CD4-positive, alpha-beta T cell treated with Interleukin-4 for 1 hour (primary cell): ENCODE results near the gene PPEF1.

Source experiments
- DNase-seq, 2 donors: peaks; one replicate each; pipeline ENCODE4 v3.0.0-alpha.2; 2020 to 2022

Gene PPEF1, protein sequence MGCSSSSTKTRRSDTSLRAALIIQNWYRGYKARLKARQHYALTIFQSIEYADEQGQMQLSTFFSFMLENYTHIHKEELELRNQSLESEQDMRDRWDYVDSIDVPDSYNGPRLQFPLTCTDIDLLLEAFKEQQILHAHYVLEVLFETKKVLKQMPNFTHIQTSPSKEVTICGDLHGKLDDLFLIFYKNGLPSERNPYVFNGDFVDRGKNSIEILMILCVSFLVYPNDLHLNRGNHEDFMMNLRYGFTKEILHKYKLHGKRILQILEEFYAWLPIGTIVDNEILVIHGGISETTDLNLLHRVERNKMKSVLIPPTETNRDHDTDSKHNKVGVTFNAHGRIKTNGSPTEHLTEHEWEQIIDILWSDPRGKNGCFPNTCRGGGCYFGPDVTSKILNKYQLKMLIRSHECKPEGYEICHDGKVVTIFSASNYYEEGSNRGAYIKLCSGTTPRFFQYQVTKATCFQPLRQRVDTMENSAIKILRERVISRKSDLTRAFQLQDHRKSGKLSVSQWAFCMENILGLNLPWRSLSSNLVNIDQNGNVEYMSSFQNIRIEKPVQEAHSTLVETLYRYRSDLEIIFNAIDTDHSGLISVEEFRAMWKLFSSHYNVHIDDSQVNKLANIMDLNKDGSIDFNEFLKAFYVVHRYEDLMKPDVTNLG

GRCh38 chrX:18707426-18708049, at the start of gene PPEF1:
TSS of gene PPEF1 (plus strand) at chrX:18707645. CDS start at chrX:18707781, 136 bp downstream.
- DNase-seq = no peak

- DNase-seq = no peak
Observed at GRCh38 chrX:18661273-18661672, 46.2 kb upstream of the PPEF1 start.

GRCh38 chrX:18664947-18665346, 42.5 kb upstream of the PPEF1 start:
- no peak for DNase-seq

DNA sequence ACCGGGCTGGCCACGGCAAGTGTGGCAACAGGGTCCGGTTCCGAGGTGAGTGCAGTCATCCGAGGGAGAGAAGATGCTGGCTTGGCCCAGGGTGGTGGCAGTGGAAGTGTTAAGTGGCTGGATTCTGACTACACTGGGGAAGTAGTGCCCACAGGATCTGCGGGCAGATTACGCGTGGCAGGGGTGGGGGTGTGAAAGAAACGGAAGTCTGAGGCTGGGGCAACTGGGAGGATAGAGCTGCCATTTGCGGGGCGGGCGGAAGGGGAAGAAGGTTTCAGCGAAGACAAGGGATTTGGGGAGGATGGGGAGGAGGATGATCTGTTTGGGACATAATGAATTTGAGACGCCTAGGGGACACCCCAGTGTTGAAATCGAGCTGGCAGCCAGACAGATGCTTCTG, 40.8 kb upstream of the PPEF1 start:
- peak in 1 of 2 donors; percentile 31 for DNase-seq

GRCh38 chrX:18668071-18668835, 39.2 kb upstream of the PPEF1 start:
- no peak for DNase-seq

- DNase-seq = no peak
Observed at GRCh38 chrX:18672008-18672407, 35.4 kb upstream of the PPEF1 start, which contains the start of gene RS1. TSS of gene RS1 (minus strand) at chrX:18672108. CDS start at chrX:18672068, 40 bp downstream.

- no peak for DNase-seq
Observed at GRCh38 chrX:18674417-18674787, 33.0 kb upstream of the PPEF1 start.

DNA sequence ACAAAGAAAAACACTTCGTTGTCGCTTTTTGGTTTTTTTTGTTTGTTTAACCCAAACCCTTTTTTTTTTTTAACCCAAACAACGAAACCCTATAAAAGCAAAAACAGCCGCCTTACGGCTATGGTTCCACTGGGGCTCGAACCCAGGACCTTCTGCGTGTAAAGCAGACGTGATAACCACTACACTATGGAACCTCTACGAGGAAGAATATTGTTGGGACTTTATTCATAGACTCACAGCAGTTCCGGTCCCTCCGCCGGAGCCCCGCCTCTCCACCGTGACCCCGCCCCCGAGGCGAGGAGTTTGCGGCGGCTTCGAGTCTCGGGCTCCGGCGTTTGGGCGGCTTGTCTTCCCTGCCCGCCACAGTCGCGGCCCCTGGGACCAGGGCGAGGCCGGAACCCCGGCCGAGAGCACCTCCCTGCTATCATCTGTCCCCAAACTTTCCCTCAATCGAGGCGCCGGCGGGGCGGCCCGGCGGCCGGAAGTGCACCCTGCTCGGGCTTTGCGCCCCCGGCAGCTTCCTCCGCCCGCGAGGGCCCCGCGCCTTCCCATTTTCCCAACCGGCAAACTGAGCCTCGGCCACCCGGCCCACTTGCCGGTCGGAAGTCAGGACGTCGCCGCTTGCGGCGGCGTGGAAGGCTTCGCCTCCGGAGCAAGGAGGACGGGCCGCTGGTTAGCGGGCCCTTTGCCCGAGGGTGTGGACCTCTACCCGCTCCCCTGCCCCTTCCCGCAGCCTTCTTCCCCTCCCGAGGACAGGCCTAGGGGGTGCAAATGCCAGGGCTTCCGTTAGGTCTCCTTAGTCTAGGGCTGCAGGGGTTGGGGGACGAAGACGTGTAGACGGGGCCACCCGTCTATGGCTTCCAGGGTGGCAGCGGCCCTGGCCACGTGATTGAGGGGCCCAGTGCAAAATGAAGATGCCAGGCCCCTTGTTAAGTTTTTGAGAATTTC, 32.4 kb upstream of the PPEF1 start:
- DNase-seq = peak; percentile 86 to 91

DNA sequence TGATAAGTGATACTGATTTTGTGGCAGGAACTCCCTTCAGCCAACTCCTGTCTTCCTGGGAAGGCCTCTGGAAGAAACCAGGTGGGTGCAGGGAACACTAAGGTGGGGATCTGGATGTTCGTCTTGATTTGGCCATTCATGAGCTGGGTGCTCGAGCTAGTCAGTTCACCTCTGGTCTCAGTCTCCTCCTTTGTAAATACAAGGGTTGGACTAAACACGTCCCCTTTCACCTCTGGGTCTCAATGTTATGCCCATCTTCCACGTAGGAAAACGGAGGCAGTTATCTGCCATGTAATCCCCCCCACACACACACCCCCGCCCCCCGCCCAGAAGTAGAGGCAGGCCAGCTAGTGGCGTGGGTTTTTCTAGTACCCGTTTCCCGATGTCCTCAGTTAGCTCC, 31.4 kb upstream of the PPEF1 start:
- DNase-seq = no peak

- no peak for DNase-seq
Observed at GRCh38 chrX:18676470-18676869, 31.0 kb upstream of the PPEF1 start.

- no peak for DNase-seq
Observed at GRCh38 chrX:18677161-18677869, 30.1 kb upstream of the PPEF1 start.

GRCh38 chrX:18681996-18682395, 25.4 kb upstream of the PPEF1 start:
- no peak for DNase-seq

DNA sequence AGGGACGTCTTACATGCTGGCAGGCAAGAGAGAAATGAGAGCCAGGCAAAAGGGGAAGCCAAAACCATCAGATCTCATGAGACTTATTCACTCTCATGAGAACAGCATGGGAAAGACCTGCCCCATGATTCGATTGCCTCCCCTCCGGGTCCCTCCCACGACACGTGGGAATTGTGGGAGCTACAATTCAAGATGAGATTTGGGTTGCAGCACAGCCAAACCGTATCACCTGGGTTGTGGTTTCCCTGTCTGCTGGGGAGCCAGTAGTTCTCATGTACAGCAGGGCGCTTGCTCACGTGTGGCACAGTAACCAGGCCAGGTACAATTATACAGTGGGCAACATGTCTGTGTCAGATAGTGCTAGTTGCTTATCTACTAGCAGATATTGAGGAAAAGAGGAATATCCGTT, 24.5 kb upstream of the PPEF1 start:
- no peak for DNase-seq

DNA sequence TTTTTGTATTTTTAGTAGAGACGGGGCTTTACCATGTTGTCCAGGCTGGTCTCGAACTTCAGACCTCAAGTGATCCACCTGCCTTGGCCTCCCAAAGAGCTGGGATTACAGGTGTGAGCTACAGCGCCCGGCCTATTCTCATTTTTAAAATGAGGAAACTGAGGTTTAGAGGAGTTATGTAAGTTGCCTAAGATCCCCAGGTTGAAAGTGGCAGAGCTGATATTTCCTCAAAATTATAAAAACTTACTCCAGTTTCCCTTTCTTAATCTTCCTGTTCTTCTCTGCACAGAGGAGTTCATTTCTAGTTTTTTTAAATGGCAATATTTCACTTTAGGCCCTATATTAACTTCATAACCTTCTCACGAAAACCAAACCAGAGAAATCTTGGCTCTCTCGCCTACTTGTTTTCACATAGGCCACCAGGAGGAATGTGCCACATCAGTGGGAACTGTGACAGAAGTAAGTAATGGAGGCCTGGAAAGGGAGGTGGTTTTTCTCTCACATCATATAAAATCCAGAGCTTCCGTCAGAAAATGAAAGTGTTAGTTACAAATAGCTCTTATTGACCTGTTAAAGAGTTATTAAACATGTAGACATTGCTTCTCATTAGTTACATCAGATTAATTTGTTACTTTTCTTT, 19.5 kb upstream of the PPEF1 start:
- DNase-seq = no peak

GRCh38 chrX:18691431-18691830, 16.0 kb upstream of the PPEF1 start:
- no peak for DNase-seq

- DNase-seq = no peak
Observed at GRCh38 chrX:18692541-18692940, 14.9 kb upstream of the PPEF1 start.

DNA sequence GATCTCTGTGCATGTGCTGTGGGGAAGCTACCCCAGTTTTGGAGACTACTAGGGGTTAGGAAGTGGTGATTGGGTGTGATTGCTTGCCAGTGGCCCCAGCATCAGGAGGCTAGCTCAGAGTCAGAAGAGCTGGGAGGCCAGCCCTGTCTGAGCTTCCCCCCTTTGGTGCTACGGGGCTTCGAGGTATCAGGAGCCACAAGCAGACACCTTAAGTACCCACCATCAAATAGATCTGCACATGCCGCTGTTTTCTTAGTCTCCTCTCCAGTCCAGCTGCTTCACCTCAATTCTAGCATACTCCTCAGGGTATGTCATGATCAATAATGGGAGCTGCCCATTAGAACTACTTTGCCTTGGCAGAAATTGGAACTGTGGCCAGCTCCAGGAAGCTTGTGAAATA, 10.8 kb upstream of the PPEF1 start:
- no peak for DNase-seq

DNA sequence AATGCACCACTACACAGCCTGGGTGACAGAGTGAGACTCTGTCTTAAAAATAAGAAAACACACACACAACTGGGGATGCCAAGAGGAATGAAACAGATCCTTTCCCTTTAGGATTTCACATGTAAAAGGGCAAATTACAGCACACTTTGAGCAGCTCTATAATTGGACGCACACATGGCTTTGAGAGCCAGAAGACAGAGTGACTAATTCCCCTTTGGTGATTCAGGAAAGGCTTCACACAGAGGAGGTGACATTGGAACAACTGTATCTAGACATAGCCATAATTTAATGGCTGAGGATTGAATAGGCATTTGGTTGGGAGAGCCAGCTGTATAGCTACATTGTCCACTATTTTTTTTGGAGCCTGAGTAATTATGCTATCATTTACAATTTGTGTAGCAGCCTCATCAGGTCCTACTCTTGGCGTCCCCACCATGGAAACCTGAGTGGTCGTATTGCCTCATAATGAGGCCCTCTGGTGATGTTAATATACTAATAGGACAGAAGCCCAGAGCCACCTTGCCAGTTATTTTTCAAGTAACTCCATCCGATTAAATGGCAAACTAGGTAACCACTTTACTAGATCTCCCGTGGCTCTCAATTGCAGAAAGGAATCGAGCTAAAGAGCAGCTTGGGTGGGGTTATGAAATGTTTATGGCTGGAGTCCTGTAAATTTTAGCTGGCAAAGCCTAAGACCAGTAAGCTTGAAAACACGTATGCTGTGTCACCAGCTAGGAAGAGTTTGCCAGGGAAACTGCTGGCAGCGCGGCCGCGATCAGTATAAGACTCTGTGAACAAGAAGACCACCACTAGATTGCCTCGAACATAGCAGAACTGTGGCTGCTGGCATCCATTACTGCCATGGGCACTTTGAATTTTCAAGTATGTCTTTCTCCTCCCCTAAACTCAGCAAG, 8.5 kb upstream of the PPEF1 start:
- DNase-seq = no peak

- DNase-seq = no peak
Observed at GRCh38 chrX:18701621-18702361, 5.7 kb upstream of the PPEF1 start.
